HCT116 (cell line): ENCODE data around the gene MPPED1. TPM values are rescaled to one million over a fixed set of nuclear protein-coding genes. Genes with fewer than 3 reads are reported as not detected.

Experiments
- ATAC-seq: fragments of 200-7000 bp; cut with Tn5 transposase; 2 replicates; pipeline ENCODE4 v1.9.1; 2020; ENCODE audit warnings: mild to moderate bottlenecking, moderate library complexity
- BruUV-seq: library from RNA; stranded (reverse); fragments of 400-500 nt; replicated peaks from 2 replicates; lab custom pipeline; 2021; lab: Mats Ljungman, UMichigan
- CTCF ChIA-PET: fragments of 300-600 bp; sonication (Branson Sonifier 250); formaldehyde crosslinking; loops from one replicate; lab custom pipeline; 2021; ENCODE audit warnings: antibody characterized with exemption; lab: Charles Lee
- POLR2A ChIA-PET: fragments of 300-600, 350-600 bp; sonication (Branson Sonifier 250); formaldehyde crosslinking; loops from one replicate; lab custom pipeline; 2021; ENCODE audit warnings: antibody characterized with exemption; lab: Charles Lee
- RAD21 ChIA-PET, 2 experiments: fragments of 300-600 bp; sonication (Branson Sonifier 250); formaldehyde crosslinking; loops; one replicate each; lab custom pipeline; 2023; ENCODE audit warnings: low total read pairs in 2 of 2; ENCODE audit not compliant: uncharacterized antibody in 2 of 2, unreplicated experiment in 2 of 2, low non-redundant PET in 1 of 2; lab: Charles Lee
- DNase-seq: peaks from one replicate; pipeline ENCODE4 v3.0.0-alpha.2; 2010; ENCODE audit warnings: low read depth, low spot score
- H2AFZ ChIP-seq: fragments of 200-600 bp; shearing (Covaris generic), sonication (generic); 2 replicates; pipeline ENCODE4 v1.6.1; 2017; ENCODE audit warnings: low read depth, mixed run types, mixed read lengths, antibody characterized with exemption, low read length; ENCODE audit not compliant: poor library complexity, severe bottlenecking
- H3K27ac ChIP-seq: 2 replicates; pipeline ENCODE4 v1.5.1; 2012; ENCODE audit warnings: low read depth, low read length
- H3K27me3 ChIP-seq: fragments of 200-600 bp; sonication (generic); 2 replicates; pipeline ENCODE4 v1.6.1; 2016; ENCODE audit warnings: mixed run types, low read length, mixed read lengths; ENCODE audit not compliant: insufficient read depth
- H3K36me3 ChIP-seq, 2 experiments: fragments of 200-500 bp in 1 of 2; fragments of 200-600 bp in 1 of 2; sonication (Bioruptor generic) in 1 of 2; sonication (generic) in 1 of 2; 2 replicates each; pipeline versions ENCODE4 v1.5.1 to v1.6.1; 2014 to 2016; ENCODE audit warnings: low read length in 2 of 2, inconsistent platforms in 1 of 2, mixed read lengths in 1 of 2, mixed run types in 1 of 2; ENCODE audit not compliant: insufficient read depth in 2 of 2, control insufficient read depth in 1 of 2
- H3K4me1 ChIP-seq, 2 experiments: fragments of 200-600 bp in 1 of 2; sonication (generic) in 1 of 2; 2 replicates each; pipeline versions ENCODE4 v1.5.1 to v1.6.1; 2012 to 2017; ENCODE audit warnings: low read length in 2 of 2, inconsistent platforms in 1 of 2, mild to moderate bottlenecking in 1 of 2, mixed read lengths in 1 of 2, mixed run types in 1 of 2, moderate library complexity in 1 of 2; ENCODE audit not compliant: insufficient read depth in 2 of 2, control insufficient read depth in 1 of 2
- H3K4me2 ChIP-seq: fragments of 200-600 bp; sonication (generic); 2 replicates; pipeline ENCODE4 v1.6.1; 2017; ENCODE audit warnings: mixed run types, low read length, mixed read lengths
- H3K4me3 ChIP-seq, 2 experiments: fragments of 200-600 bp in 1 of 2; sonication (generic) in 1 of 2; replicated peaks in 1 of 2; 2 replicates each; pipeline ENCODE4 v1.5.1; 2011 to 2016; ENCODE audit warnings: low read length in 2 of 2, control low read depth in 1 of 2, low read depth in 1 of 2, mild to moderate bottlenecking in 1 of 2, mixed read lengths in 1 of 2, mixed run types in 1 of 2
- H3K79me2 ChIP-seq: fragments of 200-600 bp; sonication (generic); 2 replicates; pipeline ENCODE4 v1.6.1; 2017; ENCODE audit warnings: mild to moderate bottlenecking, mixed run types, low read length, moderate library complexity, mixed read lengths; ENCODE audit not compliant: insufficient read depth
- H3K9ac ChIP-seq: fragments of 200-600 bp; sonication (generic); 2 replicates; pipeline ENCODE4 v1.6.1; 2016; ENCODE audit warnings: low read length, mixed read lengths
- H3K9me2 ChIP-seq: fragments of 200-600 bp; sonication (generic), shearing (Covaris generic); 2 replicates; pipeline ENCODE4 v1.6.1; 2017; ENCODE audit warnings: mixed run types, mild to moderate bottlenecking, moderate library complexity; ENCODE audit not compliant: insufficient read depth
- H3K9me3 ChIP-seq, 2 experiments: fragments of 200-500 bp in 1 of 2; fragments of 200-600 bp in 1 of 2; sonication (Bioruptor generic) in 1 of 2; sonication (generic) in 1 of 2; 2 replicates each; pipeline ENCODE4 v1.6.1; 2014 to 2017; ENCODE audit warnings: low read length in 2 of 2, mixed read lengths in 2 of 2, inconsistent platforms in 1 of 2, low read depth in 1 of 2, mild to moderate bottlenecking in 1 of 2, mixed run types in 1 of 2, moderate library complexity in 1 of 2; ENCODE audit not compliant: control insufficient read depth in 1 of 2, insufficient read depth in 1 of 2
- H4K20me1 ChIP-seq: fragments of 200-600 bp; sonication (generic), shearing (Covaris generic); 2 replicates; pipeline ENCODE4 v1.6.1; 2017; ENCODE audit warnings: mixed run types, mild to moderate bottlenecking, moderate library complexity; ENCODE audit not compliant: insufficient read depth
- ATF3 ChIP-seq: IDR thresholded peaks from 2 replicates; pipeline ENCODE4 v1.6.1; 2012
- CEBPB ChIP-seq: IDR thresholded peaks from 2 replicates; pipeline ENCODE4 v1.6.1; 2012; ENCODE audit warnings: low read depth
- CTCF ChIP-seq, 3 experiments: fragments of 200-600 bp in 1 of 3; sonication (generic) in 1 of 3; IDR thresholded peaks in 2 of 3; conservative IDR thresholded peaks in 1 of 3; 2 replicates each; pipeline ENCODE4 v1.5.1; 2012 to 2017; ENCODE audit warnings: low read depth in 2 of 3, low read length in 2 of 3, antibody characterized with exemption in 1 of 3, borderline replicate concordance in 1 of 3, control low read depth in 1 of 3, mild to moderate bottlenecking in 1 of 3, mixed read lengths in 1 of 3, mixed run types in 1 of 3, moderate library complexity in 1 of 3; ENCODE audit not compliant: insufficient read depth in 1 of 3
- ELF1 ChIP-seq: IDR thresholded peaks from 2 replicates; pipeline ENCODE4 v1.6.1; 2012; ENCODE audit warnings: low read depth, borderline replicate concordance
- EZH2 ChIP-seq: fragments of 200-600 bp; sonication (generic); IDR thresholded peaks from 2 replicates; pipeline ENCODE4 v1.6.1; 2017; ENCODE audit warnings: antibody characterized with exemption, mixed run types
- EZH2phosphoT487 ChIP-seq: fragments of 200-600 bp; IDR thresholded peaks from 2 replicates; pipeline ENCODE4 v1.6.1; 2018; ENCODE audit warnings: antibody characterized with exemption, borderline replicate concordance
- FOSL1 ChIP-seq: IDR thresholded peaks from 2 replicates; pipeline ENCODE4 v1.6.1; 2012; ENCODE audit warnings: low read depth
- JUND ChIP-seq: IDR thresholded peaks from 2 replicates; pipeline ENCODE4 v1.6.1; 2012
- MAX ChIP-seq: IDR thresholded peaks from 2 replicates; pipeline ENCODE4 v1.6.1; 2012
- POLR2A ChIP-seq: IDR thresholded peaks from 2 replicates; pipeline ENCODE4 v1.7.0; 2011; ENCODE audit warnings: borderline replicate concordance; ENCODE audit not compliant: insufficient read depth, insufficient read length; ENCODE audit errors: extremely low read depth
- POLR2AphosphoS5 ChIP-seq: IDR thresholded peaks from 2 replicates; pipeline ENCODE4 v1.6.1; 2011; ENCODE audit warnings: mild to moderate bottlenecking, low read depth, low read length, moderate library complexity
- RAD21 ChIP-seq: IDR thresholded peaks from 2 replicates; pipeline ENCODE4 v1.6.1; 2012; ENCODE audit warnings: low read depth, mild to moderate bottlenecking
- REST ChIP-seq: IDR thresholded peaks from 2 replicates; pipeline ENCODE4 v1.6.1; 2012; ENCODE audit warnings: low read depth
- SIN3A ChIP-seq: IDR thresholded peaks from 2 replicates; pipeline ENCODE4 v1.6.1; 2012; ENCODE audit warnings: low read depth
- SP1 ChIP-seq: IDR thresholded peaks from 2 replicates; pipeline ENCODE4 v1.6.1; 2012; ENCODE audit warnings: low read depth
- SRF ChIP-seq: IDR thresholded peaks from 2 replicates; pipeline ENCODE4 v1.6.1; 2012; ENCODE audit warnings: low read depth
- TCF7L2 ChIP-seq: IDR thresholded peaks from 2 replicates; pipeline ENCODE4 v1.7.0; 2011; ENCODE audit warnings: borderline replicate concordance, inconsistent platforms; ENCODE audit not compliant: insufficient read depth, insufficient read length; ENCODE audit errors: extremely low read depth
- YY1 ChIP-seq: IDR thresholded peaks from 2 replicates; pipeline ENCODE4 v1.6.1; 2011; ENCODE audit warnings: low read length, low read depth, moderate library complexity, mild to moderate bottlenecking; ENCODE audit not compliant: insufficient replicate concordance; ENCODE audit errors: extremely low read depth
- ZNF274 ChIP-seq: fragments of 200-500 bp; sonication (Bioruptor generic); IDR thresholded peaks from 2 replicates; pipeline ENCODE4 v1.6.1; 2014; ENCODE audit warnings: mild to moderate bottlenecking, low read depth, low read length, inconsistent platforms
- intact Hi-C: fragments of 100-400 bp; cut with micrococcal nuclease; formaldehyde crosslinking; loops from 2 replicates; pipeline ENCODE4 v1.10.0; 2022
- total RNA-seq: library from RNA; stranded (reverse); gene quantifications from one replicate; pipeline ENCODE4 v1.2.1, GENCODE V29; 2021; ENCODE audit not compliant: unreplicated experiment

MPPED1 gene
- total RNA-seq, 1 experiment from 2014 or later: not detected

- TF ChIP-seq SIN3A: no peak
- no peak for TF ChIP-seq ZNF274
- TF ChIP-seq MAX: no peak
- no peak for TF ChIP-seq POLR2A
- TF ChIP-seq TCF7L2: no peak
- no peak for TF ChIP-seq POLR2AphosphoS5
- TF ChIP-seq CTCF (IDR thresholded peaks at IDR 0.05 in 2 of 3, conservative IDR thresholded peaks at IDR 0.05 in 1 of 3; ENCODE audit: borderline replicate concordance in 1 of 3, insufficient read depth in 1 of 3, low read depth in 2 of 3, low read length in 2 of 3): no peak
- no peak for TF ChIP-seq YY1
- TF ChIP-seq EZH2: no peak
- TF ChIP-seq ATF3: no peak
- TF ChIP-seq REST: no peak
- TF ChIP-seq FOSL1: no peak
- no peak for TF ChIP-seq SRF
- no peak for TF ChIP-seq ELF1
- TF ChIP-seq SP1: no peak
- no peak for TF ChIP-seq CEBPB
- no peak for TF ChIP-seq EZH2phosphoT487
- no peak for TF ChIP-seq JUND
- TF ChIP-seq RAD21: no peak
- TF ChIP-seq, all 23 proteins: peak for 0
- DNase-seq (no peak), ATAC-seq (no peak)
- intact Hi-C loops: no loop called here
- no peaks in the 10 kb centered on the region for H3K4me1 ChIP-seq
- ChIA-PET RAD21 (no interaction called here), POLR2A (no interaction called here), CTCF (no interaction called here)
- no peaks in the 10 kb centered on the region for H3K36me3 ChIP-seq
- no peak overlapping the region for H3K27ac ChIP-seq
- H3K79me2 ChIP-seq: no peaks in the 10 kb centered on the region
- H3K9me3 ChIP-seq: no peaks in the 10 kb centered on the region
- H2AFZ ChIP-seq: no peak overlapping the region
- no peaks in the 10 kb centered on the region for H4K20me1 ChIP-seq
- H3K9me2 ChIP-seq: no peaks in the 10 kb centered on the region
- H3K27me3 ChIP-seq: peaks cover 17% of the 10 kb centered on the region
- no peak overlapping the region for H3K4me3 ChIP-seq
- no peak overlapping the region for H3K9ac ChIP-seq
- H3K4me2 ChIP-seq: no peak overlapping the region
- no TSS peak for BruUV-seq
Measured at GRCh38 chr22:43488031-43488866, 76.4 kb downstream of the MPPED1 start.
